ENCODE measurements around the gene AGPAT3.

DNA sequence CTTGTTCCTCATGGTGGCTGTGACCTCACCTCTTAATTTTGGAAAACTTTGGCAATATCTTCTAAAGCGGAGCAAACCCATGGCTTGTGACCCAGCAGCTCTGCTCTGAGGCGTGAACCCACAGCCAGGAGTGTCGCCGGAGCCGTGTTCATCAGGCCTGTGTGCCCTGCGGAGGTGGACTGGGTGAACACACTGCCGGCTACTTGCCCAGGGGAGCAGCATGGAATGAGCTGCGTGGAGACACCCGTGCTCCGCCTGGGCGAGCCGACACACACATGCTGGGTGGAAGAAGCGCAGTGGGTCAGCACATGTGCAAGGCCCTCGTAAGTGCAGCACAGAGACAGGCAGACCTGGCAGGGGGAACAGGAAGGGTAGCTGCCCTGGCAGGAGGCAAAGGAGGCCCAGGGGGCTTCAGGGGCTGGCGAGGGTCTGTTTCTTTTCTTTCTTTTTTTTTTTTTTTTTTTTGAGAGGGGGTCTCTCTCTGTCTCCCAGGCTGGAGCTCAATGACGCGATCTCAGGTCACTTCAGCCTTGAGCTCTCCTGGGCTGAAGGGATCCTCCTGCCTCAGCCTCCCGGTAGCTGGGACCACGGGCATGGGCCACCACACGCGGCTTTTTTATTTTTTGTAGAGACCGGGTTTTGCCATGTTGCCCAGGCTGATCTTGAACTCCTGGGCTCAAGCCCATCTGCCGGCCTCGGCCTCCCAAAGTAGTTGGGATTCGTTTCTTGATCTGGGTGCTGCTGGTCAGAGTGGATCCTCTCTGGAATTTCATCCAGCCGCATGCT is 41.8 kb downstream of the AGPAT3 start:
- TF ChIP-seq, protein P1, sequence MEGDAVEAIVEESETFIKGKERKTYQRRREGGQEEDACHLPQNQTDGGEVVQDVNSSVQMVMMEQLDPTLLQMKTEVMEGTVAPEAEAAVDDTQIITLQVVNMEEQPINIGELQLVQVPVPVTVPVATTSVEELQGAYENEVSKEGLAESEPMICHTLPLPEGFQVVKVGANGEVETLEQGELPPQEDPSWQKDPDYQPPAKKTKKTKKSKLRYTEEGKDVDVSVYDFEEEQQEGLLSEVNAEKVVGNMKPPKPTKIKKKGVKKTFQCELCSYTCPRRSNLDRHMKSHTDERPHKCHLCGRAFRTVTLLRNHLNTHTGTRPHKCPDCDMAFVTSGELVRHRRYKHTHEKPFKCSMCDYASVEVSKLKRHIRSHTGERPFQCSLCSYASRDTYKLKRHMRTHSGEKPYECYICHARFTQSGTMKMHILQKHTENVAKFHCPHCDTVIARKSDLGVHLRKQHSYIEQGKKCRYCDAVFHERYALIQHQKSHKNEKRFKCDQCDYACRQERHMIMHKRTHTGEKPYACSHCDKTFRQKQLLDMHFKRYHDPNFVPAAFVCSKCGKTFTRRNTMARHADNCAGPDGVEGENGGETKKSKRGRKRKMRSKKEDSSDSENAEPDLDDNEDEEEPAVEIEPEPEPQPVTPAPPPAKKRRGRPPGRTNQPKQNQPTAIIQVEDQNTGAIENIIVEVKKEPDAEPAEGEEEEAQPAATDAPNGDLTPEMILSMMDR (conservative IDR thresholded peaks at IDR 0.05 in 1 of 2, IDR thresholded peaks at IDR 0.05 in 1 of 2; ENCODE audit: low read depth in 1 of 2, low read length in 2 of 2), result no peak
- no peak for TF ChIP-seq EZH2 (IDR thresholded peaks at IDR 0.05; ENCODE audit: low read length, missing control alignments)
